Tibial artery (tissue), 4 donors: ENCODE results near the gene ACOXL.

Experiments used
- DNase-seq, 2 donors: peaks; one replicate each; pipeline ENCODE4 v3.0.0-alpha.2; 2019
- H3K27ac ChIP-seq, 2 donors: fragments of 200-600 bp; sonication (generic) in 1 of 2; 1 replicate in 1 of 2; 2 replicates in 1 of 2; pipeline ENCODE4 v1.5.1; 2018 to 2019; ENCODE audit warnings: mild to moderate bottlenecking in 1 of 2
- H3K27me3 ChIP-seq, 2 donors: fragments of 200-600 bp; sonication (generic) in 1 of 2; one replicate each; pipeline versions ENCODE4 v1.5.1 to v1.6.0; 2016 to 2019
- H3K36me3 ChIP-seq, 3 donors: fragments of 200-600 bp; sonication (generic) in 2 of 3; one replicate each; pipeline ENCODE4 v1.5.1; 2016 to 2019; ENCODE audit warnings: mild to moderate bottlenecking in 2 of 3
- H3K4me1 ChIP-seq, 4 donors: fragments of 200-600 bp; sonication (generic) in 2 of 4; 1 replicate in 3 of 4; 2 replicates in 1 of 4; pipeline ENCODE4 v1.5.1; 2016 to 2019
- H3K4me3 ChIP-seq, 2 donors: fragments of 200-600 bp; sonication (generic) in 1 of 2; 1 replicate in 1 of 2; 2 replicates in 1 of 2; pipeline ENCODE4 v1.5.1; 2018 to 2019; ENCODE audit warnings: mild to moderate bottlenecking in 2 of 2
- H3K9me3 ChIP-seq, 3 donors: fragments of 200-600 bp; sonication (generic) in 1 of 3; one replicate each; pipeline ENCODE4 v1.5.1; 2016 to 2019
- CTCF ChIP-seq, 2 experiments: fragments of 200-600 bp in 1 of 2; fragments of 450-650 bp in 1 of 2; IDR thresholded peaks; one replicate each; pipeline ENCODE4 v1.5.1; 2017 to 2019; ENCODE audit warnings: antibody characterized with exemption in 2 of 2, mild to moderate bottlenecking in 1 of 2, moderate library complexity in 1 of 2
- intact Hi-C: fragments of 100-400 bp; cut with DNase I; formaldehyde crosslinking; loops from one replicate; pipeline ENCODE4 v1.15.0; 2023; ENCODE audit warnings: low total_unique reads

ACOXL gene

GRCh38 chr2:111138839-111139238, 406.5 kb downstream of the ACOXL start:
- H3K9me3 ChIP-seq: no peaks in the 10 kb centered on the region

GRCh38 chr2:111139637-111140317, 407.4 kb downstream of the ACOXL start:
- Histone ChIP-seq H3K9me3 (no peaks in the 10 kb centered on the region), H3K36me3 (peaks cover 0 to 25% (median 0%) of the 10 kb centered on the region in 3 donors), H3K27me3 (no peaks in the 10 kb centered on the region), H3K4me1 (peaks cover 0 to 27% (median 0%) of the 10 kb centered on the region in 4 donors), H3K4me3 (no peak overlapping the region), H3K27ac (no peak overlapping the region)
- intact Hi-C loops: no loop called here
- TF ChIP-seq CTCF (IDR thresholded peaks at IDR 0.05): no peak
- DNase-seq: no peak

More at GRCh38 chr2:111138839-111139238, 406.5 kb downstream of the ACOXL start:
- intact Hi-C loops: no loop called here
- TF ChIP-seq CTCF (IDR thresholded peaks at IDR 0.05): no peak
- DNase-seq: no peak
- H3K36me3 ChIP-seq: peaks cover 0 to 17% (median 0%) of the 10 kb centered on the region in 3 donors
- H3K4me3 ChIP-seq: no peak overlapping the region
- H3K27ac ChIP-seq: no peak overlapping the region
- no peaks in the 10 kb centered on the region for H3K27me3 ChIP-seq
- peaks cover 0 to 27% (median under 1%) of the 10 kb centered on the region in 4 donors for H3K4me1 ChIP-seq

- Histone ChIP-seq H3K36me3 (peaks cover 0 to 25% (median 0%) of the 10 kb centered on the region in 3 donors), H3K4me3 (no peak overlapping the region), H3K27me3 (no peaks in the 10 kb centered on the region), H3K27ac (no peak overlapping the region), H3K9me3 (no peaks in the 10 kb centered on the region), H3K4me1 (peaks cover 0 to 19% (median 0%) of the 10 kb centered on the region in 4 donors)
- intact Hi-C loops: no loop called here
- DNase-seq: no peak
- TF ChIP-seq CTCF (IDR thresholded peaks at IDR 0.05): no peak
Measured at GRCh38 chr2:111140815-111141214, 408.4 kb downstream of the ACOXL start.

GRCh38 chr2:111142101-111142500, 409.7 kb downstream of the ACOXL start:
- no peak overlapping the region for H3K27ac ChIP-seq
- intact Hi-C loops: no loop called here

GRCh38 chr2:111143107-111143842, 410.9 kb downstream of the ACOXL start:
- Histone ChIP-seq H3K27ac (no peak overlapping the region), H3K9me3 (no peaks in the 10 kb centered on the region), H3K36me3 (peaks cover 0 to 16% (median 0%) of the 10 kb centered on the region in 3 donors), H3K27me3 (no peaks in the 10 kb centered on the region), H3K4me3 (no peak overlapping the region), H3K4me1 (peaks cover 0 to 15% (median 0%) of the 10 kb centered on the region in 4 donors)
- no peak for TF ChIP-seq CTCF (IDR thresholded peaks at IDR 0.05)
- DNase-seq: no peak
- intact Hi-C loops: no loop called here

More at GRCh38 chr2:111142101-111142500, 409.7 kb downstream of the ACOXL start:
- H3K27me3 ChIP-seq: no peaks in the 10 kb centered on the region
- TF ChIP-seq CTCF (IDR thresholded peaks at IDR 0.05): no peak
- DNase-seq: no peak
- no peaks in the 10 kb centered on the region for H3K9me3 ChIP-seq
- H3K36me3 ChIP-seq: peaks cover 0 to 16% (median 0%) of the 10 kb centered on the region in 3 donors
- H3K4me3 ChIP-seq: no peak overlapping the region
- H3K4me1 ChIP-seq: peaks cover 0 to 15% (median 0%) of the 10 kb centered on the region in 4 donors
